ENCODE measurements around the gene RAB1B. TPM values are rescaled to one million over a fixed set of nuclear protein-coding genes. Genes with fewer than 3 reads are reported as not detected.
A peak's percentile ranks its signal among the peaks of the same experiment; 100 is the strongest.

The RAB1B gene
- total and polyA plus RNA-seq, 4 donors = 78.6 to 203 (median 168) TPM

GRCh38 chr11:66258473-66258893 is 10.0 kb upstream of the RAB1B start:
- Histone ChIP-seq H3K27ac (ENCODE audit: low read depth in 1 of 2, low read length in 1 of 2) (no peak overlapping the region), H3K9me3 (ENCODE audit: control insufficient read depth in 4 of 4, insufficient read depth in 3 of 4, low read length in 3 of 4) (no peaks in the 10 kb centered on the region), H3K36me3 (ENCODE audit: control insufficient read depth in 4 of 4, insufficient read depth in 4 of 4, low read length in 4 of 4) (peaks cover 0 to 15% (median 12%) of the 10 kb centered on the region in 4 donors), H3K27me3 (ENCODE audit: control insufficient read depth in 3 of 3, insufficient read depth in 3 of 3, low read length in 2 of 3) (no peaks in the 10 kb centered on the region), H3K4me1 (ENCODE audit: control insufficient read depth in 5 of 5, insufficient read depth in 5 of 5, low read length in 5 of 5) (peaks cover 0 to 6% (median 5%) of the 10 kb centered on the region in 5 donors), H3K9ac (ENCODE audit: insufficient read depth in 1 of 2, low read length in 2 of 2) (peak overlapping the region in 1 of 2 donors; percentile 40), H3K4me3 (peak overlapping the region; percentile 22)
- no peak for TF ChIP-seq CTCF (IDR thresholded peaks at IDR 0.05; ENCODE audit: control extremely low read depth, extremely low read depth)
- 4 to 6% methylated on average over 17 to 28 of the region's 28 CpGs for WGBS, 2 donors
- no peak for ATAC-seq (ENCODE audit: insufficient read depth, low FRiP score)
- no peak for DNase-seq

GRCh38 chr11:66259225-66259624 is 9.2 kb upstream of the RAB1B start:
- TF ChIP-seq CTCF (IDR thresholded peaks at IDR 0.05; ENCODE audit: control extremely low read depth, extremely low read depth) = no peak
- Histone ChIP-seq H3K36me3 (ENCODE audit: control insufficient read depth in 4 of 4, insufficient read depth in 4 of 4, low read length in 4 of 4) (peaks cover 0 to 17% (median 15%) of the 10 kb centered on the region in 4 donors), H3K9me3 (ENCODE audit: control insufficient read depth in 4 of 4, insufficient read depth in 3 of 4, low read length in 3 of 4) (no peaks in the 10 kb centered on the region), H3K4me1 (ENCODE audit: control insufficient read depth in 5 of 5, insufficient read depth in 5 of 5, low read length in 5 of 5) (peaks cover 0 to 6% (median 5%) of the 10 kb centered on the region in 5 donors), H3K27me3 (ENCODE audit: control insufficient read depth in 3 of 3, insufficient read depth in 3 of 3, low read length in 2 of 3) (no peaks in the 10 kb centered on the region), H3K9ac (ENCODE audit: insufficient read depth in 1 of 2, low read length in 2 of 2) (peak overlapping the region in 1 of 2 donors; percentile 20), H3K27ac (ENCODE audit: low read depth in 1 of 2, low read length in 1 of 2) (no peak overlapping the region), H3K4me3 (no peak overlapping the region)
- no peak for DNase-seq
- no peak for ATAC-seq (ENCODE audit: insufficient read depth, low FRiP score)
- 97 to 99% methylated on average over 2 of the region's 2 CpGs for WGBS, 2 donors

- WGBS, 2 donors = 91% methylated on average over 4 of the region's 4 CpGs
- H3K9me3 ChIP-seq (ENCODE audit: control insufficient read depth in 4 of 4, insufficient read depth in 3 of 4, low read length in 3 of 4) = no peaks in the 10 kb centered on the region
- no peak overlapping the region for H3K4me3 ChIP-seq
- no peaks in the 10 kb centered on the region for H3K27me3 ChIP-seq (ENCODE audit: control insufficient read depth in 3 of 3, insufficient read depth in 3 of 3, low read length in 2 of 3)
- H3K27ac ChIP-seq (ENCODE audit: low read depth in 1 of 2, low read length in 1 of 2) = no peak overlapping the region
- no peak overlapping the region for H3K9ac ChIP-seq (ENCODE audit: insufficient read depth in 1 of 2, low read length in 2 of 2)
- ATAC-seq (ENCODE audit: insufficient read depth, low FRiP score) (no peak), DNase-seq (no peak)
- TF ChIP-seq CTCF (IDR thresholded peaks at IDR 0.05; ENCODE audit: control extremely low read depth, extremely low read depth) = no peak
- H3K4me1 ChIP-seq (ENCODE audit: control insufficient read depth in 5 of 5, insufficient read depth in 5 of 5, low read length in 5 of 5) = peaks cover 0 to 6% (median 5%) of the 10 kb centered on the region in 5 donors
- H3K36me3 ChIP-seq (ENCODE audit: control insufficient read depth in 4 of 4, insufficient read depth in 4 of 4, low read length in 4 of 4) = peaks cover 0 to 24% (median 20%) of the 10 kb centered on the region in 4 donors
Measured at GRCh38 chr11:66259956-66260355, 8.5 kb upstream of the RAB1B start.

- Histone ChIP-seq H3K27me3 (ENCODE audit: control insufficient read depth in 3 of 3, insufficient read depth in 3 of 3, low read length in 2 of 3) (no peaks in the 10 kb centered on the region), H3K9me3 (ENCODE audit: control insufficient read depth in 4 of 4, insufficient read depth in 3 of 4, low read length in 3 of 4) (no peaks in the 10 kb centered on the region), H3K4me3 (no peak overlapping the region), H3K36me3 (ENCODE audit: control insufficient read depth in 4 of 4, insufficient read depth in 4 of 4, low read length in 4 of 4) (peaks cover 0 to 33% (median 22%) of the 10 kb centered on the region in 4 donors), H3K27ac (ENCODE audit: low read depth in 1 of 2, low read length in 1 of 2) (no peak overlapping the region), H3K9ac (ENCODE audit: insufficient read depth in 1 of 2, low read length in 2 of 2) (no peak overlapping the region), H3K4me1 (ENCODE audit: control insufficient read depth in 5 of 5, insufficient read depth in 5 of 5, low read length in 5 of 5) (peaks cover 0 to 6% (median 5%) of the 10 kb centered on the region in 5 donors)
- WGBS, 2 donors = 95% methylated on average over 16 of the region's 16 CpGs
- ATAC-seq (ENCODE audit: insufficient read depth, low FRiP score) = no peak
- no peak for TF ChIP-seq CTCF (IDR thresholded peaks at IDR 0.05; ENCODE audit: control extremely low read depth, extremely low read depth)
- no peak for DNase-seq
Measured at GRCh38 chr11:66261578-66261977, 6.9 kb upstream of the RAB1B start.
